NB4 (cell line): ENCODE measurements around the gene CRELD2.

Source experiments
- DNase-seq: peaks from one replicate; pipeline ENCODE4 v3.0.0; 2010; ENCODE audit warnings: low read depth
- H3K4me3 ChIP-seq: one replicate; pipeline ENCODE4 v1.5.1; 2011; ENCODE audit warnings: mild to moderate bottlenecking, low read depth, low read length, moderate library complexity
- MYC ChIP-seq: IDR thresholded peaks from 2 replicates; pipeline ENCODE4 v1.6.1; 2011; ENCODE audit warnings: low read depth, low read length
- POLR2A ChIP-seq: IDR thresholded peaks from 2 replicates; pipeline ENCODE4 v1.6.1; 2011; ENCODE audit warnings: mild to moderate bottlenecking; ENCODE audit not compliant: insufficient read length; ENCODE audit errors: extremely low read depth
- TF ChIP-seq, protein P1 (sequence below): IDR thresholded peaks from one replicate; pipeline ENCODE4 v1.5.1; 2012; ENCODE audit warnings: low read depth, low read length
- TF ChIP-seq, protein P2 (sequence below): IDR thresholded peaks from 2 replicates; pipeline ENCODE4 v1.6.1; 2011; ENCODE audit warnings: low read depth, low read length

The CRELD2 gene

DNA sequence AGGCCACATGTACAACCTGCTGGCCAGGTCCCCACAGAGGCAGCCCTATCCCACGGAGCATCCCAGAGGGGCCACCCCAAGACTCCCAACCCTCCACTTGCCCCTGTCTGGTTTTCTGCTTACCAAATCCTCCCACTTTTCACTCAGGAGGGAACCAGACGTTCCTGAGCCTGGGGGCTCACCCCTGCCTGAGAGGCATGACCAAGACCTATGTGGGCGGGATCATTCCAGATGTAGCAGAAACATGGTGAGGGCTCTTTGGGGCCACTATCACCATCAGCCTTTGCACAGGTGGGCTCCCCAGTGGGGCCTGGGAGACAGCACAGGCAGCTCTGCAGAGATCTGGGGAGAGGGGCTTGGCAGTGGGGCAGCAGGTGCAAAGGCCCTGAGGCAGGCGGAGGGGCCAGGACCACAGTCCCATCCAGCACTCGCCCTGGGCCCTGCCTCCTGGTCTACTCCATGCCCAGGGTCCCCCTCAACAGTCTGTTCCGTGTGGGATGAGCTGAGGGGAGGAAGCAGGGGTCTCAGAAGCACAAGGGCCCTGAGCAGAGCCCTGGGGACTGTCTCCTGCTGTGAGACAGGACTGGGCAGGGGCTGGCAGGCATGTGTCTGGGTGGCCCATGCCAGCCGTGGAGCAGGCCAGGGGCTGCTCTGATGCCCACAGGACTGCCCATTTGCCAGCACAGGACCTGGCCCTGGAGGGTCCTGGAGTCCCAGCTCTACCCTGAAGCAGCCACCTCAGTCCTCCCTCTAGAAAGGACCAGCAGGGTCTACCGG is 51.5 kb downstream of the CRELD2 start:
- H3K4me3 ChIP-seq: no peak overlapping the region
- no peak for DNase-seq
- TF ChIP-seq POLR2A: no peak
- TF ChIP-seq, protein P1, sequence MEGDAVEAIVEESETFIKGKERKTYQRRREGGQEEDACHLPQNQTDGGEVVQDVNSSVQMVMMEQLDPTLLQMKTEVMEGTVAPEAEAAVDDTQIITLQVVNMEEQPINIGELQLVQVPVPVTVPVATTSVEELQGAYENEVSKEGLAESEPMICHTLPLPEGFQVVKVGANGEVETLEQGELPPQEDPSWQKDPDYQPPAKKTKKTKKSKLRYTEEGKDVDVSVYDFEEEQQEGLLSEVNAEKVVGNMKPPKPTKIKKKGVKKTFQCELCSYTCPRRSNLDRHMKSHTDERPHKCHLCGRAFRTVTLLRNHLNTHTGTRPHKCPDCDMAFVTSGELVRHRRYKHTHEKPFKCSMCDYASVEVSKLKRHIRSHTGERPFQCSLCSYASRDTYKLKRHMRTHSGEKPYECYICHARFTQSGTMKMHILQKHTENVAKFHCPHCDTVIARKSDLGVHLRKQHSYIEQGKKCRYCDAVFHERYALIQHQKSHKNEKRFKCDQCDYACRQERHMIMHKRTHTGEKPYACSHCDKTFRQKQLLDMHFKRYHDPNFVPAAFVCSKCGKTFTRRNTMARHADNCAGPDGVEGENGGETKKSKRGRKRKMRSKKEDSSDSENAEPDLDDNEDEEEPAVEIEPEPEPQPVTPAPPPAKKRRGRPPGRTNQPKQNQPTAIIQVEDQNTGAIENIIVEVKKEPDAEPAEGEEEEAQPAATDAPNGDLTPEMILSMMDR: no peak
- no peak for TF ChIP-seq MYC
- TF ChIP-seq, protein P2, sequence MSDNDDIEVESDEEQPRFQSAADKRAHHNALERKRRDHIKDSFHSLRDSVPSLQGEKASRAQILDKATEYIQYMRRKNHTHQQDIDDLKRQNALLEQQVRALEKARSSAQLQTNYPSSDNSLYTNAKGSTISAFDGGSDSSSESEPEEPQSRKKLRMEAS: no peak

DNA sequence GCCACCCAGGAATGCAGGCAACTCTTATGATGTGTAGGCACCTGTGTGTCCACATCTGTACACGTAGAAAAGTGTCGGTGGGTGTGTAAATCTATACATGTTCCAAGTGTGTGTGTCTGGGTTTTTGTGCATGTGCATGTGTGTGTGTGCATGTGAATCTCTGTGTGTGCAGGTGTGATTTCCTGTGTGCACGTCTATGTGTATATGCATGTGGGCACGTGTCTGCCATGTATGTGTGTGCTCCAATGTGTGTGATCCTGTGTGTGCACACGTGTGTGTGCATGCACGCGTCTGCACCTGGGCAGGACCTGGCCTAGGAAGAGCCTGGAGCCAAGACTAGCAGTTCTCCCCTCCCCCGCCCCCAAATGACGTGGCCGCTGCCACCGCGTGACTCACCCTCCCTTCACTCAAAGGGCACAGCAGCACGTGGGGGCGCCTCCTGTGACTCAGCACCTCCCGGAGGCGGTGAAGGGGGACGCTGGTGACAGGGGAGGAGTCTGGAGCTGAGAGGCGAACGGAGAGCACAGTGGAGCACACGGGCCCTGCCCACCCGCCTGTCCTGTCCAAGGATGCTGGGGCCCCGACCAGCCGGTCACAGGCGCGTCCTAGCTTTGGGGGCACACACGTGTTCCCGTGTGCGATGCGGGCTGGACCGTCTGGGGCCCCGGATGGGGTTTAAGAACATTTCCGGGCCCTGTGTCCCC is 52.2 kb downstream of the CRELD2 start:
- TF ChIP-seq, protein P1: no peak
- peak; percentile 48 for TF ChIP-seq POLR2A
- TF ChIP-seq MYC: peak; percentile 97
- TF ChIP-seq, protein P2: peak; percentile 98
- DNase-seq: peak; percentile 98
- peak overlapping the region; percentile 21 for H3K4me3 ChIP-seq

DNA sequence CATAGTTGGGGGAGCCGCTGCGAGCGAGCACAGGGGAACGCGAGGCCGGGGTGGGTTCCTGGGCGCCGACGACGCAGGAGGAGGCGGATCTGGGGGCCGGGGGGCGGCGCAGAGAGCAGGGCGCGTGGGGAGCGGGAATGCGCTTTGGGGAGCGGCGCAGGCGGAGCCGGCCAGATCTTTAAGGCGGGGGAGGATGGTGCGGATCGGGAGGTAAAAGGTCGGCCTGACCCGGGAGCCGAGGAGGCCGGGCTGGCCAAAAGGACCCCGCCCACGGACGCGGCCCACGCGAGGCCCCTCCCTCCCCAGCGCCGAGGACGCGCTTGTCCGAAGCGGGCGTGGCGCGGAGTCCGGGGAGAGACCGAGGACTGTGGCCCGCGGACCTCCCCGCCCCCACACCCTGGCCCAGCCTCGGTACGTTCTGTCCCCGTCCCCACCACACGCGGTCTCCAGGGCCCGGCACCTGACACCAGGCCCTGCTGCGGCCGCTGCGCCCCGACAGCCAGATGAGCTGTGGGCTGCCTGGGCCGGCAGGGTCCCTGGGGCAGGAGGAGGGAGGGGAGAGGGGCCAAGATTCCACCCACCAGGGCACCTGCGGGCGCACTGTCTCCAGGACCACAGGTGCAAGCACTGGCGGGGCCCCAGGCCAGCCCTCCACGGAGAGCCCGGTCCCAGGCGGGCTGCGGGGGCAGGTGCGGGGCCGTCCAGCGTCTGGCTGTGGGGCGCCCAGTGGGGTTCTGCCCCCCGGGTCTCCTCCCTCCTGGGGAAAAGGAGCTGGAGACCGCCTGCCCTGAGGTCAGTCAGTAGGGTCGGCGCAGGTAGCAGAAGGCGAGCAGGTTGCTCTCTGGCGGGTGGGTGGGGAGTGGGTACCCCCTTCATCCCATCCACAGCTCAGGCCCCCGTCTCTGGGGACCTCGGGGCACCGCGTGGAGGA is 53.1 kb downstream of the CRELD2 start:
- peak overlapping the region; percentile 21 for H3K4me3 ChIP-seq
- peak; percentile 57 for DNase-seq
- TF ChIP-seq POLR2A (no peak), MYC (no peak; the same call in 1 of the 2 replicates)
- TF ChIP-seq, protein P1: no peak
- TF ChIP-seq, protein P2: no peak

DNA sequence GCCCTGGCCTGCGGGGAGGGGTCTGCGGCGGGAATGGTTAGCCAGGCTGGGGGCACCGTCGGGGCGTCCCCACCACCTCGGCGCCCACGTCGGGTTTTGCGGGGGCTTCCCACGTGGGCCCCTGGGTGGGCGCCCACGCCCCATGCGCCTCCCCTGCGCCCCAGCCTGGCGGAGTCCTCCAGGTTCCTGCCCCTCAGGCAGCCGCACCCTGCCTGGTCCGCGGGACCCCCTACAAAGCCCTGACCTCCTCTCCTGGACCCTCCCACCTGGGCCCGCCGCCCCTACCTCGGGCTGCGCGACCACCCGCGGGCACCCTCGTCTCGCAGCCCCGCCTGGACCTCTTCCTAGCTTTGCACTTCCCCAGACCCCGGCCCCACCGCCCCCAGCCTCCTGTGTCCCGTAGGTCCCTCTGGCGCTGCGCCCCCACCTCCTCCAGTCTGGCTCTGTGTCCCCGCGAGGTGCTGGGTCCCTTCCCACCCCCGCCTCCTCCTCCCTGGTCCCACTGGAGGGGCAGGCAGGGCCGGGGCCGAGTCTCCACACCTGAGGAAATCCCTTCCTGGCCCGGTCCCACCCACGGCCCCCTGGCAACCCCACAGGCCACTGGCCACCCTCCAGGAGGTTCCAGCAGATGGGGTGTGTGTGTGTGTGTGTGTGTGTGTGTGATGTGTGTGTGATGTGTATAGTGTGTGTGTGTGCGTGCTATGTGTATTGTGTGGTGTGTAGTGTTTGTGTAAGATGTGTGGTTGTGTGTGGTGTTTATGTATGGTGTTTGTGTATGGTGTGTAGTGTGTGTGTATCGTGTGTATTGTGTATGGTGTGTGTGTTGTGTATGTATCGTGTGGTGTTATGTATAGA is 54.0 kb downstream of the CRELD2 start:
- H3K4me3 ChIP-seq: no peak overlapping the region

More for the DNA sequence above, 54.0 kb downstream of the CRELD2 start:
- TF ChIP-seq, protein P2: no peak
- TF ChIP-seq MYC (no peak), POLR2A (no peak)
- TF ChIP-seq, protein P1: no peak
- no peak for DNase-seq
